GM12878 (cell line): Measurements from ENCODE around the gene ELK4. TPM values are rescaled to one million over a fixed set of nuclear protein-coding genes. Genes with fewer than 3 reads are reported as not detected.

ENCODE experiments used
- BHLHE40 ChIP-seq, 2 experiments: fragments of 450-650 bp in 1 of 2; IDR thresholded peaks; 2 replicates each; pipeline ENCODE4 v1.6.1; 2011 to 2017; ENCODE audit warnings: low read depth in 2 of 2, borderline replicate concordance in 1 of 2, improper control_type of control experiment in 1 of 2, low read length in 1 of 2, mild to moderate bottlenecking in 1 of 2
- CBX5 ChIP-seq: sonication (generic); IDR thresholded peaks from 2 replicates; pipeline ENCODE4 v1.6.1; 2016; ENCODE audit warnings: low read depth, moderate library complexity, mild to moderate bottlenecking, inconsistent platforms
- CREB1 ChIP-seq: IDR thresholded peaks from 2 replicates; pipeline ENCODE4 v1.6.1; 2012; ENCODE audit warnings: low read depth, mild to moderate bottlenecking, inconsistent platforms
- GATAD2B ChIP-seq: fragments of 450-650 bp; conservative IDR thresholded peaks from 2 replicates; pipeline ENCODE4 v1.6.1; 2017; ENCODE audit warnings: low read depth, mild to moderate bottlenecking, moderate library complexity
- IKZF2 ChIP-seq, 2 experiments: fragments of 450-650 bp; IDR thresholded peaks; 2 replicates each; pipeline ENCODE4 v1.6.1; 2017; ENCODE audit warnings: mild to moderate bottlenecking in 2 of 2, moderate library complexity in 2 of 2
- NR2F1 ChIP-seq: fragments of 450-650 bp; conservative IDR thresholded peaks from 2 replicates; pipeline ENCODE4 v1.6.1; 2017; ENCODE audit warnings: mild to moderate bottlenecking
- POLR2AphosphoS5 ChIP-seq: IDR thresholded peaks from 2 replicates; pipeline ENCODE4 v1.6.1; 2011; ENCODE audit warnings: mild to moderate bottlenecking, low read length, inconsistent platforms
- RB1 ChIP-seq: fragments of 450-650 bp; formaldehyde crosslinking; IDR thresholded peaks from 2 replicates; pipeline ENCODE4 v1.6.1; 2017; ENCODE audit warnings: mild to moderate bottlenecking, borderline replicate concordance
- RELA ChIP-seq: fragments of 450-650 bp; IDR thresholded peaks from 2 replicates; pipeline ENCODE4 v1.8.0; 2014; ENCODE audit warnings: borderline replicate concordance; ENCODE audit not compliant: partially characterized antibody
- RFX5 ChIP-seq: IDR thresholded peaks from 2 replicates; pipeline ENCODE4 v1.6.1; 2011; ENCODE audit warnings: low read depth, low read length, improper control_type of control experiment
- RUNX3 ChIP-seq: IDR thresholded peaks from 2 replicates; pipeline ENCODE4 v1.6.1; 2012; ENCODE audit warnings: low read length, inconsistent platforms
- WRNIP1 ChIP-seq: IDR thresholded peaks from 2 replicates; pipeline ENCODE4 v1.6.1; 2011; ENCODE audit warnings: low read depth, low read length, improper control_type of control experiment, borderline replicate concordance
- polyA plus RNA-seq, 11 experiments: library from polyadenylated mRNA; depleted of rRNA in 4 of 11; unstranded in 6 of 11; stranded (reverse) in 5 of 11; fragments of >200 nt; fragmentation: Nextera tagmentation in 4 of 11; fragmentation: Illumina TruSeq in 1 of 11; extraction: Ambion mirVana in 4 of 11; extraction: Trizol in 1 of 11; gene quantifications; 1 replicate in 1 of 11; 2 replicates in 10 of 11; pipeline versions ENCODE4 v1.2.1 to v1.2.3, GENCODE V29; 2011 to 2016; ENCODE audit warnings: inconsistent platforms in 2 of 11, missing spikeins in 2 of 11, low read depth in 1 of 11
- total RNA-seq, 4 experiments: library from RNA; depleted of rRNA in 3 of 4; stranded (reverse); fragments of >200 nt in 3 of 4; fragmentation: Illumina TruSeq in 1 of 4; extraction: Trizol in 1 of 4; gene quantifications; 2 replicates each; pipeline versions ENCODE4 v1.2.1 to v1.2.3, GENCODE V29; 2013 to 2021
- TF ChIP-seq, protein P1 (sequence below): fragments of 450-650 bp; IDR thresholded peaks from 2 replicates; pipeline ENCODE4 v1.6.1; 2017; ENCODE audit warnings: borderline replicate concordance
- TF ChIP-seq, protein P2 (sequence below): fragments of 450-650 bp; IDR thresholded peaks from 2 replicates; pipeline ENCODE4 v1.6.1; 2016; ENCODE audit warnings: mild to moderate bottlenecking
- TF ChIP-seq, protein P3 (sequence below): fragments of 450-650 bp; formaldehyde crosslinking; IDR thresholded peaks from 2 replicates; pipeline ENCODE4 v1.4.0; 2020; ENCODE audit warnings: mild to moderate bottlenecking, moderate library complexity
- TF ChIP-seq, protein P4 (sequence below): IDR thresholded peaks from 2 replicates; pipeline ENCODE4 v1.6.1; 2011; ENCODE audit warnings: mild to moderate bottlenecking, low read depth, low read length, moderate library complexity; ENCODE audit not compliant: insufficient replicate concordance

Gene ELK4
- total and polyA plus RNA-seq, 10 of the 15 experiments (the other 5 are each of a cell fraction or from before 2014, with no cell fraction given): 5.2 to 71.5 (median 18.5) TPM

DNA sequence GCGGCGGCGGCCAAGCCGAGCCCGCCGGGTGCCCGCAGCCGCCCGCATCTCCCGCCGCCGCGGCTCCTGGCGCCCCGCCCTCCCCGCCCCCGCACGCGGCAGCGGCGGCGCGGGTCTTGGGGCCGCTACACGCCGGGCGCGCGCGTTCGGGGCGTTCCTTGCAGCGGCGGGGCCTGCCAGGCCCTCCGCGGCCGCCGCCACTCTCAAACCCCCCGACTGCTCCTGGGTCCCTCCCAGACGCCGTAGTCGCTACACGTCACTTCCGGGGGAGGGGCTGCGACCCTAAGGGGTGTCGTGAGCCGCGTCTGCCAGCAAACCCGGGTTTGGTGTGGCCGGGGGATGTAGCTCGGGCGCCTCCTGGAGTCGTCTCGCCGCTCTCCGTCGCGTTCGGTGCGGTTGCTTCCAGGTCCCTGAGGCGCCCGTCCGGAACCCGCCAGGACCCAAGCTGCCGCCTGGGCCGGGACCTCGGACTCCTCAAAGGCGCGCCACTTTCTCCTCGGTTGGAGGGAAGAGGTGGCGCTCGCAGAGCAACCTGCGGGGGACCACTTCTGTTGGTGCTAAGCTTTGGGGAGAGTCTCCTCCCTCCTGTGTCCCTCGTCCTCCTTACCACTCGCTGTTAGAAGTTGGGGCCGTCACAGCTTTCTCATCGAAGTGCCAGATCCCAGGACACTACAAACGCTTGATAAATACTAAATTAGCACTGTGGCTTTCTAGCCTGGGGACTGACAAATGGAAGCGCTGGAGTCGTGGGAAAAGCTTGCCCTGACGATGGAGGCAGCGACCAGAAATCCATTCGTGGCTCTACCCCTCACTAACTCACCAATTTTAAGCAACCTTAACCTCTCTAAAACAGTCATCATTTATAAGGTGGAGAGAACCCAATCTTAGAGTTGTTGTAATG is at the start of gene ELK4 (continued):
- peak; percentile 48 to 54; a peak in 3 of 4 replicates for TF ChIP-seq IKZF2 (IDR thresholded peaks at IDR 0.05)
- TF ChIP-seq, protein P1, sequence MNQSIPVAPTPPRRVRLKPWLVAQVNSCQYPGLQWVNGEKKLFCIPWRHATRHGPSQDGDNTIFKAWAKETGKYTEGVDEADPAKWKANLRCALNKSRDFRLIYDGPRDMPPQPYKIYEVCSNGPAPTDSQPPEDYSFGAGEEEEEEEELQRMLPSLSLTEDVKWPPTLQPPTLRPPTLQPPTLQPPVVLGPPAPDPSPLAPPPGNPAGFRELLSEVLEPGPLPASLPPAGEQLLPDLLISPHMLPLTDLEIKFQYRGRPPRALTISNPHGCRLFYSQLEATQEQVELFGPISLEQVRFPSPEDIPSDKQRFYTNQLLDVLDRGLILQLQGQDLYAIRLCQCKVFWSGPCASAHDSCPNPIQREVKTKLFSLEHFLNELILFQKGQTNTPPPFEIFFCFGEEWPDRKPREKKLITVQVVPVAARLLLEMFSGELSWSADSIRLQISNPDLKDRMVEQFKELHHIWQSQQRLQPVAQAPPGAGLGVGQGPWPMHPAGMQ: no peak
- peak; percentile 42 for TF ChIP-seq RELA
- TF ChIP-seq CREB1: peak; percentile 95
- TF ChIP-seq, protein P2, sequence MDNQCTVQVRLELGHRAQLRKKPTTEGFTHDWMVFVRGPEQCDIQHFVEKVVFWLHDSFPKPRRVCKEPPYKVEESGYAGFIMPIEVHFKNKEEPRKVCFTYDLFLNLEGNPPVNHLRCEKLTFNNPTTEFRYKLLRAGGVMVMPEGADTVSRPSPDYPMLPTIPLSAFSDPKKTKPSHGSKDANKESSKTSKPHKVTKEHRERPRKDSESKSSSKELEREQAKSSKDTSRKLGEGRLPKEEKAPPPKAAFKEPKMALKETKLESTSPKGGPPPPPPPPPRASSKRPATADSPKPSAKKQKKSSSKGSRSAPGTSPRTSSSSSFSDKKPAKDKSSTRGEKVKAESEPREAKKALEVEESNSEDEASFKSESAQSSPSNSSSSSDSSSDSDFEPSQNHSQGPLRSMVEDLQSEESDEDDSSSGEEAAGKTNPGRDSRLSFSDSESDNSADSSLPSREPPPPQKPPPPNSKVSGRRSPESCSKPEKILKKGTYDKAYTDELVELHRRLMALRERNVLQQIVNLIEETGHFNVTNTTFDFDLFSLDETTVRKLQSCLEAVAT: peak; percentile 59; the same call in 1 of the 2 replicates
- no peak for TF ChIP-seq WRNIP1
- peak; percentile 49; the same call in 1 of the 2 replicates for TF ChIP-seq NR2F1
- no peak for TF ChIP-seq RFX5
- TF ChIP-seq, protein P3, sequence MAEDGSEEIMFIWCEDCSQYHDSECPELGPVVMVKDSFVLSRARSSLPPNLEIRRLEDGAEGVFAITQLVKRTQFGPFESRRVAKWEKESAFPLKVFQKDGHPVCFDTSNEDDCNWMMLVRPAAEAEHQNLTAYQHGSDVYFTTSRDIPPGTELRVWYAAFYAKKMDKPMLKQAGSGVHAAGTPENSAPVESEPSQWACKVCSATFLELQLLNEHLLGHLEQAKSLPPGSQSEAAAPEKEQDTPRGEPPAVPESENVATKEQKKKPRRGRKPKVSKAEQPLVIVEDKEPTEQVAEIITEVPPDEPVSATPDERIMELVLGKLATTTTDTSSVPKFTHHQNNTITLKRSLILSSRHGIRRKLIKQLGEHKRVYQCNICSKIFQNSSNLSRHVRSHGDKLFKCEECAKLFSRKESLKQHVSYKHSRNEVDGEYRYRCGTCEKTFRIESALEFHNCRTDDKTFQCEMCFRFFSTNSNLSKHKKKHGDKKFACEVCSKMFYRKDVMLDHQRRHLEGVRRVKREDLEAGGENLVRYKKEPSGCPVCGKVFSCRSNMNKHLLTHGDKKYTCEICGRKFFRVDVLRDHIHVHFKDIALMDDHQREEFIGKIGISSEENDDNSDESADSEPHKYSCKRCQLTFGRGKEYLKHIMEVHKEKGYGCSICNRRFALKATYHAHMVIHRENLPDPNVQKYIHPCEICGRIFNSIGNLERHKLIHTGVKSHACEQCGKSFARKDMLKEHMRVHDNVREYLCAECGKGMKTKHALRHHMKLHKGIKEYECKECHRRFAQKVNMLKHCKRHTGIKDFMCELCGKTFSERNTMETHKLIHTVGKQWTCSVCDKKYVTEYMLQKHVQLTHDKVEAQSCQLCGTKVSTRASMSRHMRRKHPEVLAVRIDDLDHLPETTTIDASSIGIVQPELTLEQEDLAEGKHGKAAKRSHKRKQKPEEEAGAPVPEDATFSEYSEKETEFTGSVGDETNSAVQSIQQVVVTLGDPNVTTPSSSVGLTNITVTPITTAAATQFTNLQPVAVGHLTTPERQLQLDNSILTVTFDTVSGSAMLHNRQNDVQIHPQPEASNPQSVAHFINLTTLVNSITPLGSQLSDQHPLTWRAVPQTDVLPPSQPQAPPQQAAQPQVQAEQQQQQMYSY (CRISPR knock-in tag): no peak
- TF ChIP-seq, protein P4, sequence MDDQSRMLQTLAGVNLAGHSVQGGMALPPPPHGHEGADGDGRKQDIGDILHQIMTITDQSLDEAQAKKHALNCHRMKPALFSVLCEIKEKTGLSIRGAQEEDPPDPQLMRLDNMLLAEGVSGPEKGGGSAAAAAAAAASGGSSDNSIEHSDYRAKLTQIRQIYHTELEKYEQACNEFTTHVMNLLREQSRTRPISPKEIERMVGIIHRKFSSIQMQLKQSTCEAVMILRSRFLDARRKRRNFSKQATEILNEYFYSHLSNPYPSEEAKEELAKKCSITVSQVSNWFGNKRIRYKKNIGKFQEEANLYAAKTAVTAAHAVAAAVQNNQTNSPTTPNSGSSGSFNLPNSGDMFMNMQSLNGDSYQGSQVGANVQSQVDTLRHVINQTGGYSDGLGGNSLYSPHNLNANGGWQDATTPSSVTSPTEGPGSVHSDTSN: peak; percentile 23
- TF ChIP-seq POLR2AphosphoS5: peak; percentile 89
- TF ChIP-seq GATAD2B: peak; percentile 55
- peak; percentile 66 to 76; a peak in 3 of 4 replicates for TF ChIP-seq BHLHE40 (IDR thresholded peaks at IDR 0.05; ENCODE audit: borderline replicate concordance in 1 of 2, low read depth in 2 of 2, low read length in 1 of 2)
- TF ChIP-seq RB1: peak; percentile 89
- TF ChIP-seq CBX5: 0 out of 2 replicates have a peak, but pooled peaks have one; percentile 55
- TF ChIP-seq RUNX3: peak; percentile 71
